DMS 273 (cell line): ENCODE data around the gene NSD2.

ENCODE experiments used
- DNase-seq: peaks from one replicate; lab custom pipeline; 2025; ENCODE audit not compliant: unreplicated experiment; lab: John Stamatoyannopoulos, UW

NSD2 gene

GRCh38 chr4:1968686-1969295 lies 97.6 kb downstream of the NSD2 start:
- DNase-seq = no peak

GRCh38 chr4:1969928-1970723 lies 98.9 kb downstream of the NSD2 start:
- DNase-seq = no peak

GRCh38 chr4:1970926-1971325 lies 99.7 kb downstream of the NSD2 start:
- DNase-seq = no peak

- no peak for DNase-seq
Measured at GRCh38 chr4:1971456-1972200, 100.4 kb downstream of the NSD2 start.

- DNase-seq = no peak
Measured at GRCh38 chr4:1972414-1972813, 101.2 kb downstream of the NSD2 start.

- no peak for DNase-seq
Measured at GRCh38 chr4:1973218-1973617, 102.0 kb downstream of the NSD2 start.

GRCh38 chr4:1973661-1974060 lies 102.5 kb downstream of the NSD2 start:
- no peak for DNase-seq

- no peak for DNase-seq
Measured at GRCh38 chr4:1974840-1975239, 103.6 kb downstream of the NSD2 start.

- DNase-seq = no peak
Measured at GRCh38 chr4:1975391-1975801, 104.2 kb downstream of the NSD2 start.

GRCh38 chr4:1975880-1976279 lies 104.7 kb downstream of the NSD2 start:
- DNase-seq = no peak

- no peak for DNase-seq
Measured at GRCh38 chr4:1976416-1977352, 105.5 kb downstream of the NSD2 start.

- DNase-seq = no peak
Measured at GRCh38 chr4:1978226-1978625, 107.0 kb downstream of the NSD2 start.

GRCh38 chr4:1978741-1979476 lies 107.7 kb downstream of the NSD2 start:
- no peak for DNase-seq

- no peak for DNase-seq
Measured at GRCh38 chr4:1979477-1980196, 108.4 kb downstream of the NSD2 start.

- DNase-seq = no peak
Measured at GRCh38 chr4:1980561-1981041, 109.4 kb downstream of the NSD2 start.

- peak; percentile 18 for DNase-seq
Measured at GRCh38 chr4:1981251-1982058, 110.3 kb downstream of the NSD2 start.

- no peak for DNase-seq
Measured at GRCh38 chr4:1982124-1983052, 111.2 kb downstream of the NSD2 start.
